ENCODE data around the gene ZNF277. TPM values are rescaled to one million over a fixed set of nuclear protein-coding genes. Genes with fewer than 3 reads are reported as not detected.

The ZNF277 gene
- total and polyA plus RNA-seq, 4 donors, result 11.9 to 47.6 (median 24.9) TPM

DNA sequence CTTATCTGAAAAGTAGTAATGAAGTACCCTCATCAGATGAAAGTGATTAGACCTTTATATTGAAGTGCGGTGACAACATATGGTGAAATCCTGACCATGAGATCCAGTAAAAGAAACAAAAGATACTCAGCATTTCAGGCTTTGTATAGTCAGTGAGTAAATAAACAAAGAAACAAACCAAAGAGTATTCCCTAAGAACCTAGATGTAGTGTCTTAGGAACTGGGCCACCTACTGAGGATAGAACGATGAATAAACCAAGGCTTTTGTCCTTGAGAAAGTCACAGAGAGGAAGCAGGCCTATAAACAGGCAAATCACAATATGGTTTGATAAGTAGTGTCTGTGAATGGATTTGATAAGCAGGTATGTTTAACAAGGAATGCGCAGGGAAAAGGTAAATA lies 46.2 kb downstream of the ZNF277 start:
- Histone ChIP-seq H3K9ac (ENCODE audit: insufficient read depth in 1 of 2, low read length in 2 of 2) (no peak overlapping the region), H3K9me3 (ENCODE audit: control insufficient read depth in 4 of 4, insufficient read depth in 3 of 4, low read length in 3 of 4) (no peaks in the 10 kb centered on the region), H3K27me3 (ENCODE audit: control insufficient read depth in 3 of 3, insufficient read depth in 3 of 3, low read length in 2 of 3) (no peaks in the 10 kb centered on the region), H3K4me3 (no peak overlapping the region), H3K4me1 (ENCODE audit: control insufficient read depth in 5 of 5, insufficient read depth in 5 of 5, low read length in 5 of 5) (peaks cover 0 to 3% (median under 1%) of the 10 kb centered on the region in 5 donors), H3K36me3 (ENCODE audit: control insufficient read depth in 4 of 4, insufficient read depth in 4 of 4, low read length in 4 of 4) (no peaks in the 10 kb centered on the region), H3K27ac (ENCODE audit: low read depth in 1 of 2, low read length in 1 of 2) (no peak overlapping the region)
- 56 to 90% methylated on average over 3 of the region's 3 CpGs for WGBS, 2 donors
- no peak for DNase-seq
- no peak for ATAC-seq (ENCODE audit: insufficient read depth, low FRiP score)
- TF ChIP-seq, protein P1, sequence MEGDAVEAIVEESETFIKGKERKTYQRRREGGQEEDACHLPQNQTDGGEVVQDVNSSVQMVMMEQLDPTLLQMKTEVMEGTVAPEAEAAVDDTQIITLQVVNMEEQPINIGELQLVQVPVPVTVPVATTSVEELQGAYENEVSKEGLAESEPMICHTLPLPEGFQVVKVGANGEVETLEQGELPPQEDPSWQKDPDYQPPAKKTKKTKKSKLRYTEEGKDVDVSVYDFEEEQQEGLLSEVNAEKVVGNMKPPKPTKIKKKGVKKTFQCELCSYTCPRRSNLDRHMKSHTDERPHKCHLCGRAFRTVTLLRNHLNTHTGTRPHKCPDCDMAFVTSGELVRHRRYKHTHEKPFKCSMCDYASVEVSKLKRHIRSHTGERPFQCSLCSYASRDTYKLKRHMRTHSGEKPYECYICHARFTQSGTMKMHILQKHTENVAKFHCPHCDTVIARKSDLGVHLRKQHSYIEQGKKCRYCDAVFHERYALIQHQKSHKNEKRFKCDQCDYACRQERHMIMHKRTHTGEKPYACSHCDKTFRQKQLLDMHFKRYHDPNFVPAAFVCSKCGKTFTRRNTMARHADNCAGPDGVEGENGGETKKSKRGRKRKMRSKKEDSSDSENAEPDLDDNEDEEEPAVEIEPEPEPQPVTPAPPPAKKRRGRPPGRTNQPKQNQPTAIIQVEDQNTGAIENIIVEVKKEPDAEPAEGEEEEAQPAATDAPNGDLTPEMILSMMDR (IDR thresholded peaks at IDR 0.05; ENCODE audit: control extremely low read depth, extremely low read depth), result no peak

DNA sequence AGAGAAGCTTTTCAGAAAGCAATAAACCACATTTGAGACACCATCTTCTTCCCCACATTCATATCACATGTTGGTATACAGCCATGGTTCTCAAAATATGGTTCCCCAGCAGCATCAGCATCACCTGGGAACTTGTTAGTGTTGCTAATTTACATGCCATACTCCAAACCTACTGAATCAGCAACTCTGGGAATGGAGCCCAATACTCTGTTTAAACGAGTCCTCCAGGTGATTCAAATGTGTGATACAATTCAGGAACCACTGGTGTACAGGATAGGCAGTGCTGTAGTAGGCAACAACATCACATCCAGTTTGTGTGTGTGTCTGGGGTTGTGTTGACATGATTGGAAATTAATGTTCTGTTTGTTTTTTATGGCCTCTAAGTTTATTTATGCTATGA lies 47.7 kb downstream of the ZNF277 start:
- H3K9me3 ChIP-seq (ENCODE audit: control insufficient read depth in 4 of 4, insufficient read depth in 3 of 4, low read length in 3 of 4), result no peaks in the 10 kb centered on the region
- DNase-seq, result no peak
- no peak overlapping the region for H3K27ac ChIP-seq (ENCODE audit: low read depth in 1 of 2, low read length in 1 of 2)
- ATAC-seq (ENCODE audit: insufficient read depth, low FRiP score), result peak; percentile 19
- TF ChIP-seq, protein P1 (IDR thresholded peaks at IDR 0.05; ENCODE audit: control extremely low read depth, extremely low read depth), result no peak
- WGBS, 2 donors, result 58 to 73% methylated on average over 1 of the region's 1 CpG
- no peaks in the 10 kb centered on the region for H3K27me3 ChIP-seq (ENCODE audit: control insufficient read depth in 3 of 3, insufficient read depth in 3 of 3, low read length in 2 of 3)
- no peak overlapping the region for H3K9ac ChIP-seq (ENCODE audit: insufficient read depth in 1 of 2, low read length in 2 of 2)
- no peak overlapping the region for H3K4me3 ChIP-seq
- peaks cover 0 to 5% (median 1%) of the 10 kb centered on the region in 5 donors for H3K4me1 ChIP-seq (ENCODE audit: control insufficient read depth in 5 of 5, insufficient read depth in 5 of 5, low read length in 5 of 5)
- H3K36me3 ChIP-seq (ENCODE audit: control insufficient read depth in 4 of 4, insufficient read depth in 4 of 4, low read length in 4 of 4), result no peaks in the 10 kb centered on the region

DNA sequence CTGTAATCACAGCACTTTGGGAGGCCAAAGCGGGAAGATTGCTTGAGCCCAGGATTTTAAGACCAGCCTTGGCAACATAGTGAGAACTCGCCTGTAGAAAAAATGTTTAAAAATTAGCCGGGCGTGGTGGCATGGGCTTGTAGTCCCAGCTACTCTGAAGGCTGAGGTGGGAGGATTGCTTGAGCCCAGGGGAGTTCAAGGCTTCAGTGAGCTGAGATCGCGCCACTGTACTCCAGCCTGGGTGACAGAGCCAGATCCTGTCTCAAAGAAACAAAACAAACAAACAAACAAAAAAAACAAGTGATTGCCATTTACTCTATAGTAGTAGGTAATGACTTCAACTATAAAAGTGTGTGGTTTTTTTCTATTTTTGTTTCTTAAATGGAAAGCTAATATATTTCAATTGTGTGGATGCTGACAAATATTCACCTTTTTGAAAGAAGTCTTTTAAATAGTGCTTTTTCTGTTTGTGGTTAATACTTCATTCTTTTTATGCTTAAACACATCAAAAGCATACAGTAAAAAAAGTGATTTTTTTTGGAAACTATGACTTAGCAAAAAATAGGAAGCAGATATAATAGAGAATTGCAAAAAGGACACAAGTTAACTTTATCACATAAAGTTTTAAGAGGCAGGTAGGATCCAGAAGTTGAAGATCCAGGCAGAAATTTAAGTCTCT lies 48.4 kb downstream of the ZNF277 start:
- Histone ChIP-seq H3K27ac (ENCODE audit: low read depth in 1 of 2, low read length in 1 of 2) (no peak overlapping the region), H3K27me3 (ENCODE audit: control insufficient read depth in 3 of 3, insufficient read depth in 3 of 3, low read length in 2 of 3) (no peaks in the 10 kb centered on the region), H3K36me3 (ENCODE audit: control insufficient read depth in 4 of 4, insufficient read depth in 4 of 4, low read length in 4 of 4) (no peaks in the 10 kb centered on the region), H3K4me3 (no peak overlapping the region), H3K4me1 (ENCODE audit: control insufficient read depth in 5 of 5, insufficient read depth in 5 of 5, low read length in 5 of 5) (peaks cover 0 to 5% (median 1%) of the 10 kb centered on the region in 5 donors), H3K9ac (ENCODE audit: insufficient read depth in 1 of 2, low read length in 2 of 2) (no peak overlapping the region), H3K9me3 (ENCODE audit: control insufficient read depth in 4 of 4, insufficient read depth in 3 of 4, low read length in 3 of 4) (no peaks in the 10 kb centered on the region)
- ATAC-seq (ENCODE audit: insufficient read depth, low FRiP score) (no peak), DNase-seq (no peak)
- TF ChIP-seq, protein P1 (IDR thresholded peaks at IDR 0.05; ENCODE audit: control extremely low read depth, extremely low read depth), result no peak
- WGBS, 2 donors, result 82 to 92% methylated on average over 6 of the region's 6 CpGs

DNA sequence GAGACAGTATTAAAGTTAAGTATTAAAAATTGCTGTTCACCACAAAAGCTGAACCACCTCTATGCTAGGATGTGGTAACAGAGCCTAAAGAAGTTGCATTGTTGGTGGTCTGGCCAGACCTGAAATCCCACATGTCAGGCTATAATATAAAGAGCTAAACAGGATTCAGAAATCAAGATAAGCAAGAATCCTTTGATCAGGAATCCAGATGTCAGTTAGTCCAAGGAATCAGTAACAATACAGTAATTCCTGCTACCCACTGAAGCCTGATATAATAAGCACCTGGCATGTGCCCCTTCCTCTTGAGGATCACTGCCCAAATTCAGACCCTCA lies 48.9 kb downstream of the ZNF277 start:
- H3K4me3 ChIP-seq, result no peak overlapping the region
- H3K9me3 ChIP-seq (ENCODE audit: control insufficient read depth in 4 of 4, insufficient read depth in 3 of 4, low read length in 3 of 4), result no peaks in the 10 kb centered on the region
- H3K4me1 ChIP-seq (ENCODE audit: control insufficient read depth in 5 of 5, insufficient read depth in 5 of 5, low read length in 5 of 5), result peaks cover 0 to 5% (median 1%) of the 10 kb centered on the region in 5 donors
- TF ChIP-seq, protein P1 (IDR thresholded peaks at IDR 0.05; ENCODE audit: control extremely low read depth, extremely low read depth), result no peak
- no peak overlapping the region for H3K27ac ChIP-seq (ENCODE audit: low read depth in 1 of 2, low read length in 1 of 2)
- H3K27me3 ChIP-seq (ENCODE audit: control insufficient read depth in 3 of 3, insufficient read depth in 3 of 3, low read length in 2 of 3), result no peaks in the 10 kb centered on the region
- H3K9ac ChIP-seq (ENCODE audit: insufficient read depth in 1 of 2, low read length in 2 of 2), result no peak overlapping the region
- ATAC-seq (ENCODE audit: insufficient read depth, low FRiP score), result no peak
- no peak for DNase-seq
- no peaks in the 10 kb centered on the region for H3K36me3 ChIP-seq (ENCODE audit: control insufficient read depth in 4 of 4, insufficient read depth in 4 of 4, low read length in 4 of 4)

All from lung (tissue), 12 donors.